CD4-positive, alpha-beta T cell treated with Interleukin-15 for 4 hours (primary cell): ENCODE measurements around the gene STAB2.

Experiments used
- DNase-seq: peaks from one replicate; pipeline ENCODE4 v3.0.0-alpha.2; 2020; ENCODE audit warnings: low spot score

Gene STAB2

GRCh38 chr12:103586791-103587370, at the start of gene STAB2:
Gene STAB2, plus strand, starts transcription at chr12:103587273. Its CDS starts 204 bp downstream, at chr12:103587477.
- no peak for DNase-seq

- no peak for DNase-seq
These were observed 48.7 kb upstream of the STAB2 start for GRCh38 chr12:103538397-103538796.

- no peak for DNase-seq
These were observed 46.8 kb upstream of the STAB2 start for GRCh38 chr12:103540319-103540718.

- DNase-seq, result no peak
These were observed 45.0 kb upstream of the STAB2 start for GRCh38 chr12:103542078-103542477.

- no peak for DNase-seq
These were observed 40.1 kb upstream of the STAB2 start for GRCh38 chr12:103546959-103547358.

DNA sequence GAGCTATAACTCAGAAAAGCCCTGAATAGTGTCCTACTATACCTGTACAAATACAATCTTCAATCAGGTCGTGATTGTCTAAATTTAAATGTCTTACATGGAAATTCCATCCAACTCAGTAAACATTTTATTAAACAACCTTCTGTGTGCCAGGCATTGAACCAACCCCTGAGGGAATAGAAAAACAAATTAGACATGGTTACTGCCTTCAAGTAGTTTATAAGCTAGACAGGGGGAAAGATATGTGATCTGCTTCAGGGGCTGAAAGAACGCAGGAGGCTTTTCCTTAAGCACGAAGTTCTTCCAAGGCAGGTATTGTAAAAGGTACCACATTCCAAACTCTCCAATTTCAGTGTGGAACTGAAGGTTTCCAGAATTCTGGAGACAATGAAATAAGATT, 39.7 kb upstream of the STAB2 start:
- no peak for DNase-seq

DNA sequence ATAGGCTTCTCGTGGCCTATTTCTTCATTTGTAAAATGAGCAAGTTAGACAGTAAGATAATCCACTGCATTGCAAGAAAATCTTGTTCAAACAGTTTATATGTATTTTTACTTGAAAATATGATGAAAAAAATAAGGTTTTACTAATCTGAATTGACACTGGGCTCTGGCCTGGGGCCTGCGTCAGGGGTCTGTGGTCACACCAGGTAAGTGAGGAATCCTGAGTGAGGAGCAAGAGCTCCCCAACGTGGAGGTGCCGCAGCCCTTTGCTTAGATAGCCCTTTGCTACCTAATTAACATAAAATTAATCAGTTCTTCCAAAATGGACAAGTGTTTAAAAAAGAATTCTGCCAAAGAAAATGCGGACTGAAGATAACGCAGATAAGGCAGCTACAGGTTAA, 39.1 kb upstream of the STAB2 start:
- no peak for DNase-seq

- peak; percentile 66 for DNase-seq
These were observed 38.2 kb upstream of the STAB2 start for GRCh38 chr12:103548622-103549601.

DNA sequence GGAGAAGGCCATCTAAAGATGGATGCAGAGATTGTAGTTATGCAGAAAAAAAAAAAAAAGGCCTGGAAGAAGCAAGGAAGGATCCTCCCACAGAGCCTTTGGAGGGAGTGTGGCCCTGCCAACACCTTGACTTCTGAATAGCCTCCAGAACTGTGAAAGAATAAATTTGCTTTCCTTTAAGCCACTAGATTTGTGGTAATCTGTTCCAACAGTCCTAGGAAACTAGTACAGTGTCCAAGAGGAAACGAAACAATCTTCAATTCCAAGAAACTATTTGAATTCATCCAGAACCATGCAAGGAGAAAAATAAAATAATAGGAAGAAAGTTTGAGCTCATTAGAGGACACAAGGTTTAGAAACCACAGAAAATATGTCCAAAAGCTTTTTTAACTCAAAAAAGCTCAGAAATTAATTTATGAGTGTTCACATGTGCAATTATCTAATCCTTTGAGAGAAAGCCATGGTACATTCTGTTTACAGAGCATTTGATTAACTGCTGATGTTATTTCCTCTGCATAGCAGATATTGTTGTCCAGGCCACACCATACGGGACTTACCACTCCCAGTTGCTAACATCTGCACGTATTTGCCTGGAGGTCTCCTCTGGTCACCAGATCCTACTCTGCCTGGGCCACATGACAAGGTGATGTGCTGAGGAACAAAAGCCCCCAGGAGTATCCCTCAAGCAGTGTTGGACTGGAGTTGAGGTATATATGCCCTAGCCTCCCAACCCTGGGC, 30.0 kb upstream of the STAB2 start:
- DNase-seq, result no peak

- DNase-seq, result no peak
These were observed 29.5 kb upstream of the STAB2 start for GRCh38 chr12:103557628-103558010.

DNA sequence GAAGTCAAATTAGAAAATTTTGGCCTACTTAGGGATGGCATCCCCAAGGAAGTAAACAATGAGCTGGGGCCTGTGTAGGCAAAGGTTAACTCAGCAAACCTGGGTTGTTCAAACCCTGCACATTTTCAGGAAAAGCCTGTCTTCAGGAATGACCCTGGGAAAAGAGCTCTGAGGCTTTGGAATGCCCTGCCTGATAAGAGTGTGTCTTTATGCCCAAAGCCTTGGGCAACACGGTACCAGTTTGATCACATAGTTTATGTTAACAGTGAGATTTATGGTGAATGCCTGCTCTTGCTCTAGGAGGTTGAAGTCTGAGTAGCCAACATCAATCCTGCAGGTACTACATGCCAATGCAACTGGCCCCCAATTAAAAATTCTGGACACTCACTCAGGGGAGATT, 28.2 kb upstream of the STAB2 start:
- DNase-seq, result no peak

DNA sequence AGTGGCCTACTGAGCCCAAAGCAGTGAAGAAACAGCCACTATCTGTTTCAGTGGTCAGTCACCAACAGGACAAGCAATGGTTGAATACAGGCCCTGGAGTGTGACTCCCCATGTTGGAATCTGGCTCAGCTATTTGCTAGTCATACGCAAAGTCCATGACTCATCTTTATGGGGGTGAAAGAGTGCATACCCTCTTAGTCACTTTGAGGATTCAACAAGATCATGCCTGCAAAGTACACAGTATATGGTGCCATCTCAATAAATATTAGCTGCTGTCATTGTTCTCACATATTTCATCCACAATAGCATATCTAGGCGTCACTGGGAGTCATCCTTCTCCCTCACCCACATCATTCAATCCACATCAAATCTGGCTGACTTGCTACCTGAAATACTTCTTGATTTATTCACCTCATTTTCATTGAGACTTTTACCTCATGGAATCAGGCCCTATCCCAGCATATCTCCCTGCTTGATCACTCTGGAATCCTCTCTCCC, 26.4 kb upstream of the STAB2 start:
- DNase-seq, result no peak

GRCh38 chr12:103561174-103561573, 25.9 kb upstream of the STAB2 start:
- DNase-seq, result no peak

- DNase-seq, result no peak
These were observed 20.7 kb upstream of the STAB2 start for GRCh38 chr12:103566398-103566797.

GRCh38 chr12:103569278-103569677, 17.8 kb upstream of the STAB2 start:
- DNase-seq, result no peak

DNA sequence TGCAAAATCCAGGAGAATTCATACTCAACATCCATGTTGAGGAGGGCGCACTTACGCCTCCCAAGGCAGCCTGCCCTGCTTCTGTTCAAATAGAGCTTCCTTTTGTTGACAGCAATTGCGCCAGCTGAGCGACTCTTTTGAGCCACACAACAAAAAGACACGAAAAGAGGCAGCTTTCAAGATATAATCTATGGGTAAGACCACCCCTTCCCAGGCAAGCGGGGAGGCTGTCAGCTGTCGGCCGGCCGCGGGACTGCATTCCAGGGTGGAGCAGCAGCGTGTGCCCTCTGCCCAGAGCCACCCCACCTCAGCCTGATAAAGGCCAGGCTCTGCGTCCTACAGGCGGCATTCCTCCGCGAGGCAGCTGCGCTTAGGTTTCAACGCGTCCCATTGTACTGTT, 15.8 kb upstream of the STAB2 start:
- DNase-seq, result no peak

- no peak for DNase-seq
These were observed 14.6 kb upstream of the STAB2 start for GRCh38 chr12:103572312-103573045.

- no peak for DNase-seq
These were observed 13.9 kb upstream of the STAB2 start for GRCh38 chr12:103573185-103573584.

DNA sequence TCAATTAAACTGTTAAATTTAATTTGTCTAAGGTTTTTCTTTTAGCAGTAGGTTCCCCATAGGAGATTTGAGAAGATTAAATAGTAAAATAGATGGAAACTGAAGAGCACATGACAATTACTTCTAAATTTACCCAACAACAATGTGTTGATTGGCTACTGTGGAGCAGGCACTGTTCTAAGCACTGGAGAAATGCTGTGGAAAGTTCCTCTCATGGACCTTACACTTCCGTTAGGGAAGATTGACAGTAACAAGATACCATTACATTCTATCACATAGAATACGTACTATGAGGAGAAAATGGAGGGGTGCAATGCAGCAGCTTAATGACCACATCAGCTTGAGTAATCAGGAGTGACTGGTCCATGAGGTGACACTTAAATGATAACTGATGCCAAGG, 8.1 kb upstream of the STAB2 start:
- DNase-seq, result no peak

- no peak for DNase-seq
These were observed 7.0 kb upstream of the STAB2 start for GRCh38 chr12:103580026-103580425.

- DNase-seq, result no peak
These were observed 4.1 kb upstream of the STAB2 start for GRCh38 chr12:103583008-103583407.

DNA sequence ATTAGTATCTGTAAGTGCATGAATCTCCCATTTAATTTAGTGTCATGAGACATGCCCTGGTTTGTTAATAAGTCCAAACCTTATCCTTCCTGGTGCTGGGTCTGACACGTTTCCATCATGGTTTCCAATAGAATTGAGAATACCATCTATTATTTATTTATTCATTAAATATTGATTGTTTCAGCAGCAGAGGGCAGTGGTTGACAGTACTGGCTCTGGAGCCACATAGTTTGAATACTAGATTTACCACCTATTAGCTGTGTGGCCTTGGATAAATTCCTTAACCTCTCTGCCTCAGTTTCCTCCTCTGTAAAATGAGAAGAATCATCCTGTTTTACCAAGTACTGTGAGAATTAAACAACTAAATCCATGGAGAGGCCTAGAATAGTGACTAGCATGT, 941 bp upstream of the STAB2 start:
- no peak for DNase-seq
